CD4-positive, alpha-beta memory T cell (primary cell): ENCODE results near the gene C8G. TPM values are rescaled to one million over a fixed set of nuclear protein-coding genes. Genes with fewer than 3 reads are reported as not detected.

Experiments used
- CTCF ChIA-PET: fragments of 350-600 bp; sonication (Branson Sonifier 250); formaldehyde crosslinking; loops from one replicate; lab custom pipeline; 2021; ENCODE audit warnings: inconsistent platforms; ENCODE audit not compliant: partially characterized antibody; lab: Charles Lee
- POLR2A ChIA-PET: fragments of 350-600 bp; sonication (Branson Sonifier 250); formaldehyde crosslinking; loops from one replicate; lab custom pipeline; 2021; ENCODE audit not compliant: partially characterized antibody; lab: Charles Lee
- DNase-seq, 5 donors: peaks; one replicate each; pipeline versions ENCODE4 v3.0.0 to v3.0.0-alpha.2; 2020 to 2022; ENCODE audit warnings: mixed read lengths in 1 of 5
- H3K27ac ChIP-seq: one replicate; pipeline ENCODE4 v1.7.0; 2013; ENCODE audit warnings: low read depth, low read length
- H3K27me3 ChIP-seq: 2 replicates; pipeline ENCODE4 v1.7.0; 2013; ENCODE audit warnings: mild to moderate bottlenecking, low read length, moderate library complexity; ENCODE audit not compliant: insufficient read depth
- H3K36me3 ChIP-seq: 2 replicates; pipeline ENCODE4 v1.7.0; 2013; ENCODE audit warnings: mild to moderate bottlenecking, low read length, moderate library complexity; ENCODE audit not compliant: insufficient read depth
- H3K4me1 ChIP-seq: 2 replicates; pipeline ENCODE4 v1.7.0; 2013; ENCODE audit warnings: mild to moderate bottlenecking, low read length, moderate library complexity; ENCODE audit not compliant: insufficient read depth
- H3K4me3 ChIP-seq, 2 donors: one replicate each; pipeline ENCODE4 v1.7.0; 2013; ENCODE audit warnings: low read length in 2 of 2, mild to moderate bottlenecking in 1 of 2
- H3K9me3 ChIP-seq, 2 donors: one replicate each; pipeline ENCODE4 v1.7.0; 2013; ENCODE audit warnings: low read length in 2 of 2, control low read depth in 1 of 2; ENCODE audit not compliant: control insufficient read depth in 1 of 2
- H3K27ac Mint-ChIP-seq, 7 donors: one replicate each; pipeline ENCODE4 v1.8.0; 2020 to 2021; ENCODE audit warnings: mixed read lengths in 7 of 7, mild to moderate bottlenecking in 6 of 7, inconsistent platforms in 3 of 7, moderate library complexity in 3 of 7
- H3K27me3 Mint-ChIP-seq, 2 donors: one replicate each; pipeline ENCODE4 v1.8.0; 2020 to 2021; ENCODE audit warnings: mixed read lengths in 2 of 2
- H3K36me3 Mint-ChIP-seq, 2 donors: one replicate each; pipeline ENCODE4 v1.8.0; 2020 to 2021; ENCODE audit warnings: mixed read lengths in 2 of 2, inconsistent platforms in 1 of 2, mild to moderate bottlenecking in 1 of 2
- H3K4me1 Mint-ChIP-seq, 4 donors: one replicate each; pipeline ENCODE4 v1.8.0; 2020 to 2021; ENCODE audit warnings: mixed read lengths in 4 of 4, mild to moderate bottlenecking in 1 of 4
- H3K4me3 Mint-ChIP-seq, 8 donors: one replicate each; pipeline ENCODE4 v1.8.0; 2020 to 2021; ENCODE audit warnings: mixed read lengths in 8 of 8, mild to moderate bottlenecking in 7 of 8, moderate library complexity in 6 of 8, inconsistent platforms in 3 of 8
- H3K9me3 Mint-ChIP-seq, 8 donors: one replicate each; pipeline ENCODE4 v1.8.0; 2020 to 2021; ENCODE audit warnings: mixed read lengths in 8 of 8, mild to moderate bottlenecking in 5 of 8, inconsistent platforms in 3 of 8, moderate library complexity in 1 of 8
- intact Hi-C: fragments of 100-400 bp; cut with micrococcal nuclease; formaldehyde crosslinking; loops from one replicate; pipeline ENCODE4 v1.15.1; 2023
- polyA plus RNA-seq, 2 donors: library from polyadenylated mRNA; unstranded; fragments of 300-500 nt; fragmentation: Illumina TruSeq; gene quantifications; one replicate each; pipeline ENCODE4 v1.2.3, GENCODE V29; 2021
- total RNA-seq, 2 experiments: library from RNA; stranded (reverse); gene quantifications; one replicate each; pipeline ENCODE4 v1.2.3, GENCODE V29; 2021

Gene C8G
- total and polyA plus RNA-seq, 4 experiments from 2014 or later, result 0.60 to 2.2 (median 2.2) TPM; not detected in 1

DNA sequence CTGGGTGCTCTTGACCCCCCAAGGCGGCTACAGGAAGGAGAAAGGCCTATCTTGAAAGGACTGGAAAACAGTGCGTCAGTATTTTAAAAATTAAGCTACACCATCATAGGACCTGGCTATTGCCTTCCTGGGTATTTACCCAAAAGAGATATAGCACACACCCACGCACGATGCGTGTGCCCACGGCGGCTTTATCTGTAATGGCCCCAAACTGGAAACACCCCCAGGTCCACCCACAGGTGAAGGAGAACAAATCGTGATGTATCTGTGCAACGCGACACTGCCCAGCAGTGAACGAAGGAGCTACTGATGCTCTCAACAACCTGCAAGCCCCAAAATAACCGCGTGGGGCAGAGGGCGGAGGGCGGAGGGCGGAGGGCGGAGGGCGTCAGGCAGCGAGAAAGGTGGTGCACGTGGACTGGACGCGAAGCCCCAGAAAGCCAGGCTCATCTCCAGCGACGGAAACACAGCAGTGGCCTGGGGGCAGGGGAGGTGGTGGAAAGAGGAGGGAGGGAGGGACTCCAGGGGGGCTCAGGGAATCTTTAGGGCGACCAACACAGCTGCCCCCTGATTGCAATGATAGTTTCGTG is 19.9 kb downstream of the C8G start:
- no peaks in the 10 kb centered on the region for H3K36me3 ChIP-seq
- no peak overlapping the region for H3K27ac ChIP-seq
- H3K27ac Mint-ChIP-seq, result peak overlapping the region in 5 of 7 donors; percentile 53 to 91 (median 72)
- H3K4me3 ChIP-seq, result no peak overlapping the region
- H3K4me1 Mint-ChIP-seq, result peaks cover 23 to 48% (median 33%) of the 10 kb centered on the region in 4 donors
- POLR2A ChIA-PET, result interaction anchor here (1.0 to 9.2 kb wide), 3 partner anchors 10 to 27 kb away, joined by 5 to 75 read pairs (median 13); partner anchors contain the start of gene PAXX
- no peak for DNase-seq
- no peaks in the 10 kb centered on the region for H3K36me3 Mint-ChIP-seq
- H3K4me3 Mint-ChIP-seq, result peak overlapping the region in 6 of 8 donors; percentile 26 to 61 (median 54)
- H3K9me3 Mint-ChIP-seq, result no peaks in the 10 kb centered on the region
- H3K9me3 ChIP-seq, result no peaks in the 10 kb centered on the region
- intact Hi-C loops, result no loop called here
- H3K4me1 ChIP-seq, result peaks cover 54% of the 10 kb centered on the region
- H3K27me3 Mint-ChIP-seq, result no peaks in the 10 kb centered on the region
- CTCF ChIA-PET, result interaction anchor here (0.6 to 0.8 kb wide), 2 partner anchors 16 to 70 kb away, joined by 3 read pairs; no protein-coding TSS in a partner anchor
- no peaks in the 10 kb centered on the region for H3K27me3 ChIP-seq

DNA sequence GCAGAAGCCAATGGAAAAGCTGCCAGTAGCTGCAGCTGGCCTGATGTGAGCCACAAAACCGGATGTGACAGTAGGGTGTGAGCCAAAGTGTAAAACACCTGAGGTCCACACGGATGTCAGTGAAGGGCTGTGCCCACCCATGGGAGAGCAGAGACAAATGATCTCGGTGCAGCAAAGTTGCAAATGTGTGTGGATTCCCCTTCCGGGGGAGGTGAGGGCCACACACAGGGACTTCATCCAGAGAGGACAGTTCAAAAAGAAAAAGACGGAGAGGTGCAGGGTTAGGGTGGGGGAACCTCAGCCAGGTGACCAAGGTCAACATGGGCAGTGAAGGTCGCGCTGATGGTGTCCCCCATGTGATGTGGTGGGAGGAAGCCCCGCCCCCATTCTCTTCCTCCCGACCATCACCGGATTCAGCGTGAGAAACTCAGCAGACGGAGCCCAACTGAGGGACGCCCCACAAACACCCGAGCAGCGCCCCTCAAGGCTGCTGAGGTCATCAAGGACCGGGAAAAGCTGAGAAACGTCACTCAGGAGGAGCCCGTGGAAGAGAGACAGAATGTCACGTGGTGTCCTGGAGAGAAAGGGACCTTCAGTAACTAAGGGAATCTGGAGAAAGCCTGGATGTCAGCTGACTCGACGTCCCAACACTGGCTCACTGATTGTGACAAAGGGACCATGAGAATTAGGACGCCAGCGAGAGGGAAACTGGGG is 20.9 kb downstream of the C8G start:
- H3K4me1 ChIP-seq, result peaks cover 47% of the 10 kb centered on the region
- ChIA-PET CTCF (interaction anchor here (1.4 to 2.2 kb wide), 3 partner anchors 18 to 174 kb away, joined by 3 to 6 read pairs (median 5); no protein-coding TSS in a partner anchor), POLR2A (interaction anchor here (1.4 to 9.2 kb wide), 4 partner anchors 9 to 26 kb away, joined by 3 to 75 read pairs (median 10); partner anchors contain the start of gene PAXX)
- H3K27ac Mint-ChIP-seq, result peak overlapping the region; percentile 77 to 91 (median 88)
- no peaks in the 10 kb centered on the region for H3K27me3 Mint-ChIP-seq
- peak overlapping the region; percentile 42 for H3K27ac ChIP-seq
- peak overlapping the region; percentile 70 to 86 (median 79) for H3K4me3 Mint-ChIP-seq
- H3K9me3 Mint-ChIP-seq, result no peaks in the 10 kb centered on the region
- no peaks in the 10 kb centered on the region for H3K36me3 ChIP-seq
- no peaks in the 10 kb centered on the region for H3K36me3 Mint-ChIP-seq
- no peaks in the 10 kb centered on the region for H3K9me3 ChIP-seq
- H3K4me3 ChIP-seq, result no peak overlapping the region
- DNase-seq, result peak; percentile 41 to 71 (median 48)
- no peaks in the 10 kb centered on the region for H3K27me3 ChIP-seq
- intact Hi-C loops, result no loop called here
- peaks cover 19 to 38% (median 30%) of the 10 kb centered on the region in 4 donors for H3K4me1 Mint-ChIP-seq

DNA sequence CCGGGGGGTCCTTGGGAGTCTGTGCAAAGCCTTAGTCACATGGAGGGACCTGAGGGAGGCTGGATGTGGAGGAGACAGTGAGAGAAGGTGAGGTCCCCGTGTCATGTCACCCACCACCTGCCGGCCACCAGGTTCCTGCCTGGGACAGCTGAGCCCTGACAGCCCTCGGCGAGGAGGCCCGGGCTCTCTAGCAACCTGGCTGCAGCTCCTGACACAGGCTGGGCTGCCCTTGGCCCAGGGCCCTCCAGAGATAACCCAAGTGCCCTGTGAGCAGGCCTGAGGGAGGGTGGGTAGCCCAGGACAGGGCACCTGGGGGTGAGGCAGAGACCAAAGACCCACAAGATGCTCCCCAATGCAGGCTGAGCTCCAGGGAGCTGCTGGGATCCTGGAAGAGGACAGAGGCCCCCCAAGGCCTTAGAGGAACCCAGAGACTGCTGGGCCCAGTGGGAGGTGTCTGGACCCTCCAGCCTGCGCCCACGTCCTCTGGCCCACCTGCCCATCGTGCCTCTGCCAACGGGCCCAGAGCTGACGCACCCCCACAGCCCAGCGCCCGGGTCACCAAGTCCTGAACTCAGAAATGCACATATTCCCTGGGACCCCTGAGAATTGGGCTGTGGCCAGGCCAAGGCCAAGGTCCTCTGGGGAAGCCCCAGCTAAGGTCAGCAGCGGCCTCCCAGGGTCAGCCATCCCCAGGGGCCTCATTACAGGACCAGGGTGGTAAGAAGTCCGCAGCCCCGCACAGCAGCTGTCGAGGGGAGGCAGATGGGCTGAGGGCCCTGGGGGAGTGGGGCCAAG is 23.5 kb downstream of the C8G start:
- Histone ChIP-seq H3K27me3 (no peaks in the 10 kb centered on the region), H3K4me3 (no peak overlapping the region), H3K36me3 (no peaks in the 10 kb centered on the region), H3K4me1 (peaks cover 30% of the 10 kb centered on the region), H3K27ac (no peak overlapping the region), H3K9me3 (no peaks in the 10 kb centered on the region)
- ChIA-PET CTCF (interaction anchor here (1.1 kb wide), 1 partner anchor 16 kb away, joined by 3 read pairs; no protein-coding TSS in a partner anchor), POLR2A (interaction anchor here (1.1 to 1.7 kb wide), 2 partner anchors 8 to 10 kb away, joined by 4 to 7 read pairs; no protein-coding TSS in a partner anchor)
- Mint-ChIP-seq H3K4me1 (peaks cover 14 to 25% (median 19%) of the 10 kb centered on the region in 4 donors), H3K27me3 (no peaks in the 10 kb centered on the region), H3K27ac (no peak overlapping the region), H3K9me3 (no peaks in the 10 kb centered on the region), H3K4me3 (no peak overlapping the region), H3K36me3 (no peaks in the 10 kb centered on the region)
- intact Hi-C loops, result no loop called here
- no peak for DNase-seq

DNA sequence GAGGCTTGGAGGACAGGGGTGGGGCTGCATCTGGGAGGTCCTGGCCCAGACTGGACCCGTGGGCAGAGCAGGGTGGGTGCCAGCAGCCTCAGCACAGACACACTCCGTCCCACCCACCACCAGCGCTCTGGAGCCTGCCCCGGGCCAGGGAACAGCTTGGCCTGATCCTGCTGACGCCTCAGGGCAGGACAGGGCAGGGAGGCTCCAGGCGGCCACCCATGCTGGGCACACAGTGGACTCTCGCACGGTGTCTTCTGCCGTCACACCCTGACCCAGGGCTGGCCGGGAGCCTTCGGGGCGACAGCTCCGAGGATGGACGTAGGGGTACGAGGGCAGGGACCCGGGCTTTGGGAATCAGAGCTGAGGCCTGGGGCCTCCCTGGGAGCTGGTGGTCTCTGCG is 24.1 kb downstream of the C8G start:
- intact Hi-C loops, result no loop called here
- Histone ChIP-seq H3K9me3 (no peaks in the 10 kb centered on the region), H3K27ac (no peak overlapping the region), H3K4me3 (no peak overlapping the region), H3K36me3 (no peaks in the 10 kb centered on the region), H3K27me3 (no peaks in the 10 kb centered on the region), H3K4me1 (peaks cover 30% of the 10 kb centered on the region)
- Mint-ChIP-seq H3K27me3 (no peaks in the 10 kb centered on the region), H3K4me1 (peaks cover 14 to 28% (median 21%) of the 10 kb centered on the region in 4 donors), H3K9me3 (no peaks in the 10 kb centered on the region), H3K36me3 (no peaks in the 10 kb centered on the region), H3K27ac (no peak overlapping the region), H3K4me3 (no peak overlapping the region)
- ChIA-PET CTCF (interaction anchor here (1.1 kb wide), 1 partner anchor 16 kb away, joined by 3 read pairs; no protein-coding TSS in a partner anchor), POLR2A (interaction anchor here (1.1 to 1.7 kb wide), 2 partner anchors 9 kb away, joined by 4 to 7 read pairs; no protein-coding TSS in a partner anchor)
- DNase-seq, result no peak

DNA sequence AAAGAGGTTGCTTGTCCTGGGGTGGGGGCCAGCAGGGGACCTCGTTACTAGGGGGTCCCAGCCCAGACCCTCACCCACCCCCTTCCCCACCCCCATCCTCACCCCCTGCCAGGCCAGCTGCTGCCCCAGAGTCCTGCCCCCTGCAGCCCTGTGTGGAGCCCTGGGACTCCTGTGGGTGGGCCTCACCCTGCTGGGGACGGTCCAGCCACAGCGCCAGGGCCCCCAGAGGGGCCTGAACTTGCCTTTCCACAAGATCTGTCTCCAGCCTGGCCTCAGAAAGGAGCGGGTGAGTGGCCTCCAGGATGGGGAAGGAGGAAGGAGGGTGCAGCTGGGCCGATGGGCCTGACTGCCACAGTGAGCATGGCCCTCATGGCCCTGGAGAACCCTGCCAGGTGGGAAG is 24.7 kb downstream of the C8G start:
- POLR2A ChIA-PET, result no interaction called here
- Histone ChIP-seq H3K27ac (no peak overlapping the region), H3K36me3 (no peaks in the 10 kb centered on the region), H3K9me3 (no peaks in the 10 kb centered on the region), H3K4me3 (no peak overlapping the region), H3K27me3 (no peaks in the 10 kb centered on the region), H3K4me1 (peaks cover 30% of the 10 kb centered on the region)
- CTCF ChIA-PET, result no interaction called here
- Mint-ChIP-seq H3K4me3 (no peak overlapping the region), H3K4me1 (peaks cover 12 to 28% (median 19%) of the 10 kb centered on the region in 4 donors), H3K36me3 (no peaks in the 10 kb centered on the region), H3K27me3 (no peaks in the 10 kb centered on the region), H3K9me3 (no peaks in the 10 kb centered on the region), H3K27ac (no peak overlapping the region)
- intact Hi-C loops, result loop anchor here (10.0 kb wide), 1 partner anchor 55 kb away; the partner anchor contains the start of gene ABCA2
- no peak for DNase-seq

DNA sequence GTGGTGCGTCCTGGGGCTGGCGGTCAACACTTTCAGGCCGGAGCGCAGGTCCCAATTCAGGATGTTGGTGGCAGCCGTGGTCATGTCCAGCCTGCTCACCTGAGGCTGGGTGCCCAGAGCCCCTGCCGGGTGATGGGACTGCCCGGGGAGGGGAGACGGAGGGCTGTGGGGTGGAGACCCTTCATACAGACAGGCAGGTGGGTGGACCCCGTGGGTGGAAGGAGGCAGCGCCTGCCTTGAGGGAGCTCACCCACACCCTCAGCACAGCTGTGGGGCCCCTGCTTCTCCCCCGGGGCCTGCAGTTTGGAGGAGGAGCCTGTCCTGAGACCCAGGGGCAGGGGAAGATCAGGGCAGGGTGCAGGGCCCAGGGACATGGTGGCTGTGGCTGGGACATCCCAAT is 25.3 kb downstream of the C8G start:
- no peaks in the 10 kb centered on the region for H3K27me3 ChIP-seq
- H3K27me3 Mint-ChIP-seq, result no peaks in the 10 kb centered on the region
- no peak overlapping the region for H3K27ac ChIP-seq
- ChIA-PET CTCF (no interaction called here), POLR2A (interaction anchor here (1.1 to 2.2 kb wide), 2 partner anchors 8 to 11 kb away, joined by 3 to 4 read pairs; no protein-coding TSS in a partner anchor)
- H3K27ac Mint-ChIP-seq, result no peak overlapping the region
- H3K36me3 ChIP-seq, result no peaks in the 10 kb centered on the region
- H3K4me1 ChIP-seq, result peaks cover 30% of the 10 kb centered on the region
- H3K36me3 Mint-ChIP-seq, result no peaks in the 10 kb centered on the region
- no peaks in the 10 kb centered on the region for H3K9me3 Mint-ChIP-seq
- peaks cover 15 to 28% (median 22%) of the 10 kb centered on the region in 4 donors for H3K4me1 Mint-ChIP-seq
- H3K4me3 ChIP-seq, result no peak overlapping the region
- no peak for DNase-seq
- no peak overlapping the region for H3K4me3 Mint-ChIP-seq
- no peaks in the 10 kb centered on the region for H3K9me3 ChIP-seq
- intact Hi-C loops, result loop anchor here (10.0 kb wide), 1 partner anchor 54 kb away; the partner anchor contains the start of gene ABCA2
